Astrocyte (in vitro differentiated cells and primary cell): ENCODE data around the gene F7. TPM values are rescaled to one million over a fixed set of nuclear protein-coding genes. Genes with fewer than 3 reads are reported as not detected.

ENCODE experiments used
- DNase-seq: peaks from one replicate; pipeline ENCODE4 v3.0.0-alpha.2; 2010; ENCODE audit warnings: low read depth
- FAIRE-seq: peaks from 2 replicates; lab custom pipeline; 2011; peaks lifted over from hg19 to GRCh38; lab: Jason Lieb, UNC
- H2AFZ ChIP-seq: 2 replicates; pipeline ENCODE4 v1.6.0; 2012; ENCODE audit warnings: low read depth, low read length, inconsistent platforms
- H3K27ac ChIP-seq: 2 replicates; pipeline ENCODE4 v1.5.1; 2011; ENCODE audit warnings: low read depth, low read length, inconsistent platforms
- H3K27me3 ChIP-seq: 2 replicates; pipeline ENCODE4 v1.6.0; 2011; ENCODE audit warnings: low read length, inconsistent platforms; ENCODE audit not compliant: insufficient read depth
- H3K36me3 ChIP-seq: 2 replicates; pipeline ENCODE4 v1.5.1; 2011; ENCODE audit warnings: low read length, inconsistent platforms; ENCODE audit not compliant: insufficient read depth
- H3K4me1 ChIP-seq: 2 replicates; pipeline ENCODE4 v1.5.1; 2011; ENCODE audit warnings: low read length, inconsistent platforms; ENCODE audit not compliant: insufficient read depth
- H3K4me2 ChIP-seq: 2 replicates; pipeline ENCODE4 v1.6.0; 2012; ENCODE audit warnings: low read length, inconsistent platforms
- H3K4me3 ChIP-seq: 2 replicates; pipeline ENCODE4 v1.5.1; 2011; ENCODE audit warnings: low read depth, mild to moderate bottlenecking, low read length, inconsistent platforms; ENCODE audit not compliant: insufficient read depth
- H3K79me2 ChIP-seq: 2 replicates; pipeline ENCODE4 v1.6.0; 2012; ENCODE audit warnings: mild to moderate bottlenecking, low read length, inconsistent platforms; ENCODE audit not compliant: insufficient read depth
- H3K9ac ChIP-seq: 2 replicates; pipeline ENCODE4 v1.6.0; 2012; ENCODE audit warnings: mild to moderate bottlenecking, low read length, inconsistent platforms
- H3K9me3 ChIP-seq: 2 replicates; pipeline ENCODE4 v1.5.1; 2012; ENCODE audit warnings: low read depth, mild to moderate bottlenecking, low read length, inconsistent platforms; ENCODE audit not compliant: insufficient read depth
- H4K20me1 ChIP-seq: 2 replicates; pipeline ENCODE4 v1.6.0; 2012; ENCODE audit warnings: low read length, inconsistent platforms; ENCODE audit not compliant: insufficient read depth
- H3K27ac Mint-ChIP-seq: one replicate; pipeline ENCODE4 v1.8.0; 2021; ENCODE audit warnings: mild to moderate bottlenecking, mixed read lengths; ENCODE audit not compliant: unreplicated experiment
- H3K27me3 Mint-ChIP-seq: one replicate; pipeline ENCODE4 v1.8.0; 2021; ENCODE audit warnings: low read depth, mixed read lengths; ENCODE audit not compliant: unreplicated experiment
- H3K36me3 Mint-ChIP-seq: one replicate; pipeline ENCODE4 v1.8.0; 2021; ENCODE audit warnings: low read depth, mixed read lengths; ENCODE audit not compliant: unreplicated experiment
- H3K4me1 Mint-ChIP-seq: one replicate; pipeline ENCODE4 v1.8.0; 2021; ENCODE audit warnings: low read depth, mixed read lengths; ENCODE audit not compliant: unreplicated experiment
- H3K4me3 Mint-ChIP-seq: one replicate; pipeline ENCODE4 v1.8.0; 2021; ENCODE audit warnings: mild to moderate bottlenecking, moderate library complexity, mixed read lengths; ENCODE audit not compliant: unreplicated experiment
- H3K9me3 Mint-ChIP-seq: one replicate; pipeline ENCODE4 v1.8.0; 2021; ENCODE audit warnings: mild to moderate bottlenecking, mixed read lengths; ENCODE audit not compliant: unreplicated experiment
- EZH2 ChIP-seq: IDR thresholded peaks from 2 replicates; pipeline ENCODE4 v1.6.1; 2012; ENCODE audit warnings: mild to moderate bottlenecking, low read length, inconsistent platforms; ENCODE audit not compliant: insufficient read depth
- total RNA-seq: library from RNA; stranded (reverse); gene quantifications from 2 replicates; pipeline ENCODE4 v1.2.1, GENCODE V29; 2021
- TF ChIP-seq, protein P1 (sequence below): IDR thresholded peaks from 2 replicates; pipeline ENCODE4 v1.5.1; 2011; ENCODE audit warnings: low read depth, mild to moderate bottlenecking, inconsistent platforms, low read length, moderate library complexity; ENCODE audit not compliant: insufficient read depth

The F7 gene
- total RNA-seq, 1 donor from 2014 or later = not detected

DNA sequence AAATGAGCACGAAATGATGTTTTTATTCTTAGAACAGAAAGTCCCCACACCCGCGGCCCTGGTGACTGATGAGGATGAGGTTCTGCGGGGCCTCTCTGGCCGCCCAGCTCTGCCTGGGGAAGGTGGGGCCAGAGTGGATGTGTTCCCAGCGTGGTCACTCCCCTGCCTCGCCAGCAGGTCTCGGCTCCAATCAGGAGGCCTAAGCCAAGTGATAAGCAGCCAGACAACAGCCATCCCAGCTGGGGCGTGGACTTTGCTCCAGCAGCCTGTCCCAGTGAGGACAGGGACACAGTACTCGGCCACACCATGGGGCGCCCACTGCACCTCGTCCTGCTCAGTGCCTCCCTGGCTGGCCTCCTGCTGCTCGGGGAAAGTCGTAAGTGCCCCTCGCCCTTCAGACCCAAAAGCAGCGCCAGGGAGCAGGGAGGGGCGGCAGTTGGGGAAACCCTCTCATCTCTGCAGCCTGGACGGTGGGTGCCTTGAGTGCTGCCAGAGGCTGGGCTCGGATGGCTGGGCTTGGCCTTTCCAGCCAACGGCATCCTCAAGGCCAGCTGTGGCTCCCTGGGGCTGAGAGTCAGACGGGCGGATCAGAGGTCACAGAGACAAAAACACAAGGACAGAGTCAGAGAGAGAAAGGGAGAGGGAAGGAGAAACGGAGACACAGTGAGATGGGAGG lies 17.1 kb downstream of the F7 start, which contains the start of gene F10:
Gene F10, plus strand, starts transcription at position 250 of the 676 bp plus-strand sequence. Its CDS starts 57 bp downstream, at position 307.
- H3K27ac Mint-ChIP-seq = peak within 1 kb of the TSS; percentile 42
- peak within 1 kb of the TSS; percentile 25 for H3K4me2 ChIP-seq
- no peaks in the 10 kb centered on the region for H3K9me3 Mint-ChIP-seq
- H3K79me2 ChIP-seq = no peaks in the 10 kb centered on the region
- H3K9ac ChIP-seq = peak within 1 kb of the TSS; percentile 10
- H3K36me3 ChIP-seq = no peaks in the 10 kb centered on the region
- H3K27me3 Mint-ChIP-seq = peaks cover 56% of the 10 kb centered on the region
- FAIRE-seq = peak; percentile 9
- H2AFZ ChIP-seq = peak within 1 kb of the TSS; percentile 50
- no peaks in the 10 kb centered on the region for H3K4me1 Mint-ChIP-seq
- no peak within 1 kb of the TSS for H3K4me3 Mint-ChIP-seq
- H4K20me1 ChIP-seq = no peaks in the 10 kb centered on the region
- no peaks in the 10 kb centered on the region for H3K4me1 ChIP-seq
- H3K27ac ChIP-seq = no peak within 1 kb of the TSS
- DNase-seq = no peak
- no peak within 1 kb of the TSS for H3K4me3 ChIP-seq
- TF ChIP-seq, protein P1, sequence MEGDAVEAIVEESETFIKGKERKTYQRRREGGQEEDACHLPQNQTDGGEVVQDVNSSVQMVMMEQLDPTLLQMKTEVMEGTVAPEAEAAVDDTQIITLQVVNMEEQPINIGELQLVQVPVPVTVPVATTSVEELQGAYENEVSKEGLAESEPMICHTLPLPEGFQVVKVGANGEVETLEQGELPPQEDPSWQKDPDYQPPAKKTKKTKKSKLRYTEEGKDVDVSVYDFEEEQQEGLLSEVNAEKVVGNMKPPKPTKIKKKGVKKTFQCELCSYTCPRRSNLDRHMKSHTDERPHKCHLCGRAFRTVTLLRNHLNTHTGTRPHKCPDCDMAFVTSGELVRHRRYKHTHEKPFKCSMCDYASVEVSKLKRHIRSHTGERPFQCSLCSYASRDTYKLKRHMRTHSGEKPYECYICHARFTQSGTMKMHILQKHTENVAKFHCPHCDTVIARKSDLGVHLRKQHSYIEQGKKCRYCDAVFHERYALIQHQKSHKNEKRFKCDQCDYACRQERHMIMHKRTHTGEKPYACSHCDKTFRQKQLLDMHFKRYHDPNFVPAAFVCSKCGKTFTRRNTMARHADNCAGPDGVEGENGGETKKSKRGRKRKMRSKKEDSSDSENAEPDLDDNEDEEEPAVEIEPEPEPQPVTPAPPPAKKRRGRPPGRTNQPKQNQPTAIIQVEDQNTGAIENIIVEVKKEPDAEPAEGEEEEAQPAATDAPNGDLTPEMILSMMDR = no peak
- no peak for TF ChIP-seq EZH2
- H3K27me3 ChIP-seq = peaks cover 6% of the 10 kb centered on the region
- no peaks in the 10 kb centered on the region for H3K36me3 Mint-ChIP-seq
- H3K9me3 ChIP-seq = no peaks in the 10 kb centered on the region

DNA sequence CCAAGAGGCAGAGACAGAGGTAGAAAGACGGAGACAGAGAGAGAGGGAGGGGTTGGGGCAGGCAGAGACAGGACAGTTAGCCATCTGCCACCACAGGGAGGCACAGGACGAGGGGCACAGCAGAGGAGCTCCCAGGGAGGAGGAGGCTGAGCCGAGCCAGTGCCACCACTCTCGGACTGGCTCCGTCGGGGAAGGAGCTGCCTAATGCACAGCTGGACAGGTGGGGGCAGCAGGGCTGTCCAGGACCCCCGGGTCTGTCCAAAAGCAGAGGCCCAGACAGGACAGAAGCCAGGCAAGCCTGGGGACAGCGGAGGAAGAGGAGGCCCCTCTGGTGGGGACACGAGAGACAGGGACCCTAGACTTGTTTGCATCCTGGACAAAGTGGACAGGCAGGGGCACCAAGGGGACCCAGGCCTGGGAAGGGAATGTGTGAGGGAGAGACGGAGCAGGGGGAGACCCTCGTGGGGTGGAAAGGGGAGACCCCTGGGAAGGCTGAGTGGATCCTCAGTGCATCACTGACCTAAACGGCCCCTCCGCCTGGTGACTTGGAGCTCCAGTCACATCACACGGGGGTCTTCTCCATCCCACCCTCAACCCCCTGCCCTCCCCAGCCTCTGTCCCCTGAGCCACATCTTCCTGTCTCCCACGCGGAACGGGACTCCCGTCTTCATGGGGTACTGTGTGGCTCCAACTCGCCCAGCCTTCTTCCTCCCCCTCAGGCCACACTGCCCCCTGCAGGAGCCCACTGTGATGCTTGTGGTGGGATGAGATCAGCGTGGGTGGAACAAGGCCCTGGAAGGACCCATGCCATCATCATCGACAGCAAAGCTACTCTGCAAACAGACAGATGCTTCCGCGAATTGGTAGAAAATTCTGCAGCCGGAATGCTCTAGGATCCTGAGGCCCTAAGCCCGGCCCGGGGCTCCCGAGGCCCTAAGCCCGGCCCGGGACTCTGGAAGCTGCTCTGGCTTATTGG lies 17.9 kb downstream of the F7 start:
- Mint-ChIP-seq H3K27me3 (peaks cover 61% of the 10 kb centered on the region), H3K9me3 (no peaks in the 10 kb centered on the region), H3K36me3 (no peaks in the 10 kb centered on the region), H3K4me1 (no peaks in the 10 kb centered on the region), H3K27ac (no peak overlapping the region), H3K4me3 (no peak overlapping the region)
- Histone ChIP-seq H3K36me3 (no peaks in the 10 kb centered on the region), H3K79me2 (no peaks in the 10 kb centered on the region), H4K20me1 (no peaks in the 10 kb centered on the region), H3K4me1 (no peaks in the 10 kb centered on the region), H2AFZ (peak overlapping the region; percentile 50), H3K27ac (no peak overlapping the region), H3K9me3 (no peaks in the 10 kb centered on the region), H3K9ac (peak overlapping the region; percentile 10), H3K27me3 (peaks cover 6% of the 10 kb centered on the region), H3K4me3 (no peak overlapping the region), H3K4me2 (peak overlapping the region; percentile 25)
- FAIRE-seq (no peak), DNase-seq (no peak)
- TF ChIP-seq, protein P1 = no peak
- no peak for TF ChIP-seq EZH2
